Adrenal gland (tissue), 12 donors: ENCODE measurements around the gene ZMYND15. TPM values are rescaled to one million over a fixed set of nuclear protein-coding genes. Genes with fewer than 3 reads are reported as not detected.
A peak's percentile ranks its signal among the peaks of the same experiment; 100 is the strongest.

Experiments used
- DNase-seq, 7 donors: peaks; one replicate each; pipeline ENCODE4 v3.0.0-alpha.2; 2019 to 2020
- H3K27ac ChIP-seq, 5 donors: fragments of 200-600 bp; sonication (generic) in 4 of 5; 1 replicate in 3 of 5; 2 replicates in 2 of 5; pipeline versions ENCODE4 v1.5.1 to v1.8.0; 2016 to 2020; ENCODE audit warnings: mild to moderate bottlenecking in 1 of 5
- H3K27me3 ChIP-seq: fragments of 200-600 bp; 2 replicates; pipeline ENCODE4 v1.8.0; 2021
- H3K36me3 ChIP-seq, 2 donors: fragments of 200-600 bp; replicated peaks in 1 of 2; 1 replicate in 1 of 2; 2 replicates in 1 of 2; pipeline versions ENCODE4 v1.5.1 to v1.8.0; 2018 to 2022
- H3K4me1 ChIP-seq, 2 donors: fragments of 200-600 bp; replicated peaks in 1 of 2; 1 replicate in 1 of 2; 2 replicates in 1 of 2; pipeline versions ENCODE4 v1.5.1 to v1.8.0; 2018 to 2021
- H3K4me3 ChIP-seq, 4 donors: fragments of 200-600 bp; sonication (generic) in 3 of 4; one replicate each; pipeline ENCODE4 v1.5.1; 2016 to 2018
- H3K9me3 ChIP-seq, 3 donors: fragments of 200-600 bp; sonication (generic) in 1 of 3; replicated peaks in 1 of 3; 1 replicate in 2 of 3; 2 replicates in 1 of 3; pipeline versions ENCODE4 v1.5.1 to v1.8.0; 2016 to 2021
- POLR2A ChIP-seq, 2 donors: fragments of 450-650 bp; IDR thresholded peaks; one replicate each; pipeline ENCODE4 v1.6.1; 2017; ENCODE audit warnings: antibody characterized with exemption in 2 of 2, mild to moderate bottlenecking in 2 of 2, moderate library complexity in 1 of 2
- WGBS, 4 donors: extraction: QIAGEN DNeasy Blood & Tissue Kit in 2 of 4; methylation state at CpG; one replicate each; pipeline versions ENCODE4 v1.1.5 to v1.1.7; 2013 to 2017; 5-methylcytosine and 5-hydroxymethylcytosine counted together
- intact Hi-C, 2 donors: fragments of 100-400 bp; cut with DNase I; formaldehyde crosslinking; loops; one replicate each; pipeline versions ENCODE4 v1.14.1 to v1.15.0; 2022 to 2023
- polyA plus RNA-seq, 3 donors: library from polyadenylated mRNA; stranded (reverse); fragments of 200-250 nt in 2 of 3; fragments of 350-450 nt in 1 of 3; fragmentation: Illumina TruSeq in 1 of 3; extraction: RNeasy Lipid Tissue Mini Kit (QIAGEN cat#74804) in 1 of 3; gene quantifications; one replicate each; pipeline ENCODE4 v1.2.3, GENCODE V29; 2013 to 2014
- total RNA-seq, 9 donors: library from RNA; depleted of rRNA in 4 of 9; stranded (reverse); fragments of >200 nt in 4 of 9; fragments of 120-200 nt in 1 of 9; fragmentation: NEBNext Ultra II Directional in 1 of 9; extraction: Animal tissue kit (Norgen Biotek cat#: 25700) in 1 of 9; gene quantifications; one replicate each; pipeline versions ENCODE4 v1.1.0 to v1.2.4, GENCODE V29; 2013 to 2023
- TF ChIP-seq, protein P1 (sequence below), 6 experiments: fragments of 450-650 bp in 4 of 6; fragments of 200-600 bp in 2 of 6; sonication (generic) in 1 of 6; IDR thresholded peaks; 1 replicate in 5 of 6; 2 replicates in 1 of 6; pipeline versions ENCODE4 v1.5.1 to v1.8.0; 2016 to 2021; ENCODE audit warnings: antibody characterized with exemption in 6 of 6, mild to moderate bottlenecking in 2 of 6, moderate library complexity in 1 of 6
- donor health status: healthy with polysubstance abuse.
- donor health status: Bipolar disorder and iron deficiency.
- donor health status: DM: yes; HTN: yes; CAD: no.
- donor health status: DM: no; HTN: no; CAD: no.
- donor health status: DM: no; HTN: no; CAD: no.
- donor health status: DM: yes; HTN: yes; CAD: no.

The ZMYND15 gene
- total and polyA plus RNA-seq, 12 donors: 0.18 to 8.4 (median 1.7) TPM

- intact Hi-C loops: no loop called here
- Histone ChIP-seq H3K27ac (no peak overlapping the region), H3K4me1 (peaks cover 11 to 14% of the 10 kb centered on the region in 2 donors), H3K36me3 (no peaks in the 10 kb centered on the region), H3K9me3 (no peaks in the 10 kb centered on the region), H3K4me3 (no peak overlapping the region), H3K27me3 (no peaks in the 10 kb centered on the region)
- TF ChIP-seq POLR2A (IDR thresholded peaks at IDR 0.05): no peak
- TF ChIP-seq, protein P1, sequence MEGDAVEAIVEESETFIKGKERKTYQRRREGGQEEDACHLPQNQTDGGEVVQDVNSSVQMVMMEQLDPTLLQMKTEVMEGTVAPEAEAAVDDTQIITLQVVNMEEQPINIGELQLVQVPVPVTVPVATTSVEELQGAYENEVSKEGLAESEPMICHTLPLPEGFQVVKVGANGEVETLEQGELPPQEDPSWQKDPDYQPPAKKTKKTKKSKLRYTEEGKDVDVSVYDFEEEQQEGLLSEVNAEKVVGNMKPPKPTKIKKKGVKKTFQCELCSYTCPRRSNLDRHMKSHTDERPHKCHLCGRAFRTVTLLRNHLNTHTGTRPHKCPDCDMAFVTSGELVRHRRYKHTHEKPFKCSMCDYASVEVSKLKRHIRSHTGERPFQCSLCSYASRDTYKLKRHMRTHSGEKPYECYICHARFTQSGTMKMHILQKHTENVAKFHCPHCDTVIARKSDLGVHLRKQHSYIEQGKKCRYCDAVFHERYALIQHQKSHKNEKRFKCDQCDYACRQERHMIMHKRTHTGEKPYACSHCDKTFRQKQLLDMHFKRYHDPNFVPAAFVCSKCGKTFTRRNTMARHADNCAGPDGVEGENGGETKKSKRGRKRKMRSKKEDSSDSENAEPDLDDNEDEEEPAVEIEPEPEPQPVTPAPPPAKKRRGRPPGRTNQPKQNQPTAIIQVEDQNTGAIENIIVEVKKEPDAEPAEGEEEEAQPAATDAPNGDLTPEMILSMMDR (IDR thresholded peaks at IDR 0.05): no peak
- no peak for DNase-seq
- 95 to 98% (median 97%) methylated on average over 15 of the region's 15 CpGs for WGBS, 4 donors
Observed at GRCh38 chr17:4704991-4705390, 34.6 kb upstream of the ZMYND15 start.

DNA sequence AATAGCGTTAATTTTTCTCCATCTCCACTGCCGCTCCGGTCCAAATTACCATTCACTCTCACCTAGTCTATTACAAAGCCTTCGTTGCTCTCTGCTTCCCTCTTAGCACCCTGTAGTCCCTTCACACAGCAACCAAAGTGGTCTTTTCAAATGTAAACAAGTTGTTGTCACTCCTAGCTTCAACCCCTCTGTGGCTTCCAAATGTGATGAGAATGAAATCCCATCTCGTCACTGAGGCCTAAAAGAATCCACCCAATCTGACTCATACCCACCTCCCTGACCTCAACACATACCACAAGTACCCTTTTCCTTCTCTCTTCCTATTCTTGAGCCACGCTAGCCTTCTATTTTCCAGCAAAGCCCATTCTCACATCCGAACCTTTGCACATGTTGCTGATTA is 33.5 kb upstream of the ZMYND15 start:
- no peak overlapping the region for H3K4me3 ChIP-seq
- peaks cover 16 to 18% of the 10 kb centered on the region in 2 donors for H3K4me1 ChIP-seq
- H3K36me3 ChIP-seq: no peaks in the 10 kb centered on the region
- TF ChIP-seq, protein P1 (IDR thresholded peaks at IDR 0.05): no peak
- no peak for TF ChIP-seq POLR2A (IDR thresholded peaks at IDR 0.05)
- no peaks in the 10 kb centered on the region for H3K27me3 ChIP-seq
- no peak for DNase-seq
- H3K27ac ChIP-seq: no peak overlapping the region
- intact Hi-C loops: no loop called here
- 80 to 83% (median 81%) methylated on average over 7 of the region's 7 CpGs for WGBS, 4 donors
- no peaks in the 10 kb centered on the region for H3K9me3 ChIP-seq

- 71 to 87% (median 84%) methylated on average over 8 of the region's 8 CpGs for WGBS, 4 donors
- H3K36me3 ChIP-seq: no peaks in the 10 kb centered on the region
- H3K4me3 ChIP-seq: no peak overlapping the region
- no peak overlapping the region for H3K27ac ChIP-seq
- H3K9me3 ChIP-seq: no peaks in the 10 kb centered on the region
- intact Hi-C loops: no loop called here
- TF ChIP-seq POLR2A (IDR thresholded peaks at IDR 0.05): no peak
- TF ChIP-seq, protein P1 (IDR thresholded peaks at IDR 0.05): no peak
- no peaks in the 10 kb centered on the region for H3K27me3 ChIP-seq
- peaks cover 12 to 13% of the 10 kb centered on the region in 2 donors for H3K4me1 ChIP-seq
- no peak for DNase-seq
Observed at GRCh38 chr17:4708436-4708835, 31.2 kb upstream of the ZMYND15 start.

DNA sequence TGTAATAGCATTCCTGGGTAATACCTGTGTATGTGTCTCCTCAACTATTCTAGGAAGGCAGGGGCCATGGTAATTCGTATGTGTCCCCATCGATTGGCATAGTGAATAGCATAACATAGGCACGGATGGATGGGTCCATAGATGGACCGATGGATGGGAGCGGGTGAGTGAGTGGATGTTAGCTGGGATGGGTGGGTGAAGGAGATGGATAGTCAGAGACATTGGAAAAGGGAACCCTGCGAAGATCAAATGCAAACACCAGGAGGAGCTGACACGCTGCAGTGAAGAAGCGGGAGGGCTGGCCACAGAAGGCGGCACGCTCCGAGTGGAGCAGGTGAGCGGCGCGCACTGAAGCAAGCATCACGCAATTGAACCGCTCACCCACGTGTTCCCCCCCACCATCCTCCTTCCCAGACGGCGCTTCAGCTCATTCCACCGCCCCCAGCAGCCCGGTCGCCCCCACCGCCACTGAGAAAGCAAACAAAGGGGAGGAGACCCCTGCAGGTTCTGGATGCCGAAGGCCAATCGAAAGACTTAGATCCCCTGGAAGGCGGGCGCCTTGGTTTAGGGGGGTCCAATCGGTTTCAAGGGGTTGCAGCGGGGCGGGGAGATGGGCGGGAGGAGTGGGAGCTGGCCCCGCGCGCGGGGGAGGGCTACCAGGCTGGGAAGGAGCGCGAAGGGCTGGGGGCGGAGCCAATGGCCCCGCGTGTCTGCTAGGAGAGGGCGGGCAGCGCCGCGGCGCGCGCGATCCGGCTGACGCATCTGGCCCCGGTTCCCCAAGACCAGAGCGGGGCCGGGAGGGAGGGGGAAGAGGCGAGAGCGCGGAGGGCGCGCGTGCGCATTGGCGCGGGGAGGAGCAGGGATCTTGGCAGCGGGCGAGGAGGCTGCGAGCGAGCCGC is 29.6 kb upstream of the ZMYND15 start, which contains the start of gene ARRB2:
ARRB2 (plus strand) TSS at position 839 of the 899 bp plus-strand sequence. CDS start 90 bp downstream, outside the sequence.
- DNase-seq: peak; percentile 97 to 99 (median 99)
- TF ChIP-seq POLR2A (IDR thresholded peaks at IDR 0.05): peak in 1 of 2 donors; percentile 62
- TF ChIP-seq, protein P1 (IDR thresholded peaks at IDR 0.05): peak; percentile 39 to 89 (median 80)
- intact Hi-C loops: loop anchor here in 1 of 2 donors (10.0 kb wide), 1 partner anchor 85 kb away; the partner anchor contains the start of gene PSMB6
- H3K27me3 ChIP-seq: no peaks in the 10 kb centered on the region
- peak within 1 kb of the TSS; percentile 13 to 85 (median 56) for H3K4me3 ChIP-seq
- 1% methylated on average over 20 to 67 of the region's 67 CpGs for WGBS, 4 donors
- no peaks in the 10 kb centered on the region for H3K9me3 ChIP-seq
- peaks cover 11% of the 10 kb centered on the region in 2 donors for H3K4me1 ChIP-seq
- no peaks in the 10 kb centered on the region for H3K36me3 ChIP-seq
- H3K27ac ChIP-seq: peak within 1 kb of the TSS; percentile 68 to 94 (median 81)
